HG03175 (cell line): ENCODE data around the gene EPHA3.

Source experiments
- ATAC-seq: cut with Tn5 transposase; IDR thresholded peaks from one replicate; pipeline ENCODE4 v1.9.1; 2021; ENCODE audit warnings: mild to moderate bottlenecking, moderate library complexity; ENCODE audit not compliant: unreplicated experiment

EPHA3 gene

DNA sequence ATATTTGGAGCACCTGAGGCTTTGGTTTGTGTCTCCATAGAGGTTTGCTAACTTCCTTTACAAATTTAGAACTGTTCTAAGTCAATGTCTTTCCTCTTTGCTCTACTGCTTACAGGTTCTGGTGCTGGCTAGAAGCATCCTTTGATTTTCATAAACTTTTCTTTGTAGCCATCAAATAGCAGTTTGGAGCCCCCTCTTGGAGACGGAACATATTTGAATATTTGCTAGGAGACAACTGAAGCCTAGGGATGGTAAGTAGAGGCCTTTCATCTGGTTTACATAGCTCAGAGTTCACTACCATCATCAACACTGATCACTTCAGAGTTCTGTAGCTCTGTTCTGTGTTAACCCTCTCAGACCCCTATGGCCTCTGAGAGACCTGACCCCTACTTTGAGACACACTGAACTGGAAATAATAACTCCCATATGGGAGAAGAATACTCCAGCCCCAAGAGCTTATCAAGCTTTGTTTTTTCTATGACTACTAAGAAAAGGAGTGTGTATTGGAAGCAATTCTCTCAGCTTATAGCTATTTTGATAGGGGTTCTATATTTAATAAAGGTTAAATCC is 420.4 kb downstream of the EPHA3 start:
- ATAC-seq = no peak
